Lower leg skin (tissue), 4 donors: ENCODE results near the gene OR10A3. TPM values are rescaled to one million over a fixed set of nuclear protein-coding genes. Genes with fewer than 3 reads are reported as not detected.

Experiments
- DNase-seq, 2 donors: peaks; one replicate each; pipeline ENCODE4 v3.0.0-alpha.2; 2019; ENCODE audit warnings: low spot score in 2 of 2
- H3K4me3 ChIP-seq: fragments of 200-600 bp; sonication (generic); 2 replicates; pipeline ENCODE4 v1.5.1; 2017; ENCODE audit warnings: mild to moderate bottlenecking, low read depth; ENCODE audit not compliant: poor library complexity, severe bottlenecking
- POLR2A ChIP-seq, 2 donors: fragments of 450-650 bp; IDR thresholded peaks; one replicate each; pipeline ENCODE4 v1.6.1; 2016 to 2017; ENCODE audit warnings: antibody characterized with exemption in 2 of 2, mild to moderate bottlenecking in 1 of 2, moderate library complexity in 1 of 2
- WGBS, 2 donors: methylation state at CpG; one replicate each; pipeline ENCODE4 v1.1.5; 2018; 5-methylcytosine and 5-hydroxymethylcytosine counted together
- intact Hi-C: fragments of 100-400 bp; cut with DNase I; formaldehyde crosslinking; loops from one replicate; pipeline ENCODE4 v1.15.0; 2023; ENCODE audit warnings: low total_unique reads
- total RNA-seq, 4 donors: library from RNA; depleted of rRNA; stranded (reverse); fragments of >200 nt; gene quantifications; one replicate each; pipeline ENCODE4 v1.1.0, GENCODE V29; 2016
- TF ChIP-seq, protein P1 (sequence below), 3 donors: fragments of 450-650 bp; IDR thresholded peaks; one replicate each; pipeline ENCODE4 v1.5.1; 2016; ENCODE audit warnings: antibody characterized with exemption in 3 of 3, mild to moderate bottlenecking in 3 of 3, moderate library complexity in 2 of 3

The OR10A3 gene
- total RNA-seq, 4 donors from 2014 or later, result 0.34 to 2.7 TPM; not detected in 2

DNA sequence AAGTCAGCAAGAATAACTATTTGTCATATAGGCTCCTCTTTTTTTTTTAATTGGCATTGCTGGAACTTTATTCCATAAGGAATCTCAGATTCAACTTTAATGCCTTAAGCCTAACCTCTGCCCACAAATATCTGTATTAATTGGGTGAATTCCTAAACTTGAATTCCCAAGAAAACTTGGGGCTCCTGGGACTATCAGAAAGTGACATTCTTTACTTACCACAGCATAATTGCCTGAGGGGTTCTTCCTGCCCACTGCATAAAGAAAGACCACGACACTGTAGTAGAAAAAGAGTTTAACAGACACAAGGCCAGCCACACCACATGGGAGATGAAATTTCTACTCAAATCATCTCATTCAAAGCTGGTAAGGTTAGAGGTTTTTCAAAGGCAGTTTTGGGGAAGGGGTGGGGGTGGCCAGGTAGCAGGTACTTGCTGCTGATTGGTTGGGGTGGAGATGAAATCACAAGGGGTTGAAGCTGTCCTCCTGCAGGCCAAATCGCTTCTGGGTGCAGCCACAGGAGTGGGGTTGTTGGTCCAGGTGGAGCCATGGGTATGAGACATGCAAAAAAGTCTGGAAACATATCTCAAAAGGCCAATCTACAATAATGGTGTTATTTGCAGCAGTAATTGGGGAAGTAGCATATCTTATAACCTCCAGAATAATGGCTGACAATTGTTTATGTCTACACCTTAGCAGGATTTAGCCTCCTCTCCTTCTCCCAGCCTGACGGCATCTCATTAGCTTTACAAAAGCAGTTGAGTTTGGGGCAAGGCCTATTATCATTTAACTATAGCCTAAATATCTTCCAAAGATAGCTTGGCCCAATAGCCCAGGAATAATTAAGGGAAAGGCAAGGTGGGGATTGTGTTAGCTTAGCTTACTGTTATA lies 28.5 kb upstream of the OR10A3 start:
- 62 to 65% methylated on average over 3 of the region's 3 CpGs for WGBS, 2 donors
- DNase-seq, result no peak
- no peak for TF ChIP-seq POLR2A (IDR thresholded peaks at IDR 0.05)
- TF ChIP-seq, protein P1, sequence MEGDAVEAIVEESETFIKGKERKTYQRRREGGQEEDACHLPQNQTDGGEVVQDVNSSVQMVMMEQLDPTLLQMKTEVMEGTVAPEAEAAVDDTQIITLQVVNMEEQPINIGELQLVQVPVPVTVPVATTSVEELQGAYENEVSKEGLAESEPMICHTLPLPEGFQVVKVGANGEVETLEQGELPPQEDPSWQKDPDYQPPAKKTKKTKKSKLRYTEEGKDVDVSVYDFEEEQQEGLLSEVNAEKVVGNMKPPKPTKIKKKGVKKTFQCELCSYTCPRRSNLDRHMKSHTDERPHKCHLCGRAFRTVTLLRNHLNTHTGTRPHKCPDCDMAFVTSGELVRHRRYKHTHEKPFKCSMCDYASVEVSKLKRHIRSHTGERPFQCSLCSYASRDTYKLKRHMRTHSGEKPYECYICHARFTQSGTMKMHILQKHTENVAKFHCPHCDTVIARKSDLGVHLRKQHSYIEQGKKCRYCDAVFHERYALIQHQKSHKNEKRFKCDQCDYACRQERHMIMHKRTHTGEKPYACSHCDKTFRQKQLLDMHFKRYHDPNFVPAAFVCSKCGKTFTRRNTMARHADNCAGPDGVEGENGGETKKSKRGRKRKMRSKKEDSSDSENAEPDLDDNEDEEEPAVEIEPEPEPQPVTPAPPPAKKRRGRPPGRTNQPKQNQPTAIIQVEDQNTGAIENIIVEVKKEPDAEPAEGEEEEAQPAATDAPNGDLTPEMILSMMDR (IDR thresholded peaks at IDR 0.05), result no peak
- H3K4me3 ChIP-seq, result no peak overlapping the region
- intact Hi-C loops, result no loop called here

- intact Hi-C loops, result no loop called here
- no peak for DNase-seq
- no peak overlapping the region for H3K4me3 ChIP-seq
- WGBS, 2 donors, result 38 to 40% methylated on average over 2 of the region's 2 CpGs
- TF ChIP-seq, protein P1 (IDR thresholded peaks at IDR 0.05), result no peak
- no peak for TF ChIP-seq POLR2A (IDR thresholded peaks at IDR 0.05)
These were observed 27.2 kb upstream of the OR10A3 start for GRCh38 chr11:7968686-7969085.

GRCh38 chr11:7967826-7968225 lies 26.3 kb upstream of the OR10A3 start:
- intact Hi-C loops, result no loop called here
- TF ChIP-seq, protein P1 (IDR thresholded peaks at IDR 0.05), result no peak
- no peak for TF ChIP-seq POLR2A (IDR thresholded peaks at IDR 0.05)
- no peak overlapping the region for H3K4me3 ChIP-seq
- no peak for DNase-seq

- intact Hi-C loops, result no loop called here
- no peak overlapping the region for H3K4me3 ChIP-seq
- 65 to 73% methylated on average over 1 of the region's 1 CpG for WGBS, 2 donors
- TF ChIP-seq, protein P1 (IDR thresholded peaks at IDR 0.05), result no peak
- TF ChIP-seq POLR2A (IDR thresholded peaks at IDR 0.05), result no peak
- no peak for DNase-seq
These were observed 25.6 kb upstream of the OR10A3 start for GRCh38 chr11:7967097-7967496.

GRCh38 chr11:7965386-7965785 lies 23.9 kb upstream of the OR10A3 start, which contains the start of gene NLRP10:
Gene NLRP10, minus strand, starts transcription at chr11:7965447. Its CDS starts 1,952 bp downstream, at chr11:7963495.
- no peak for TF ChIP-seq POLR2A (IDR thresholded peaks at IDR 0.05)
- TF ChIP-seq, protein P1 (IDR thresholded peaks at IDR 0.05), result no peak
- intact Hi-C loops, result no loop called here
- no peak for DNase-seq
- 70 to 80% methylated on average over 1 of the region's 1 CpG for WGBS, 2 donors
- H3K4me3 ChIP-seq, result no peak within 1 kb of the TSS
